KMS-11 (cell line): ENCODE measurements around the gene GRID1.

Source experiments
- H2AFZ ChIP-seq: fragments of 200-600 bp; sonication (generic); 2 replicates; pipeline ENCODE4 v1.6.1; 2016; ENCODE audit warnings: antibody characterized with exemption, mixed run types, low read depth
- H3K27ac ChIP-seq: fragments of 200-600 bp; sonication (generic); 2 replicates; pipeline ENCODE4 v1.6.1; 2016; ENCODE audit warnings: mild to moderate bottlenecking, mixed run types
- H3K27me3 ChIP-seq: fragments of 200-600 bp; sonication (generic); 2 replicates; pipeline ENCODE4 v1.6.1; 2017; ENCODE audit warnings: mild to moderate bottlenecking, low read depth, mixed run types, moderate library complexity; ENCODE audit not compliant: insufficient read depth
- H3K36me3 ChIP-seq: fragments of 200-600 bp; sonication (generic); 2 replicates; pipeline ENCODE4 v1.6.1; 2017; ENCODE audit warnings: mild to moderate bottlenecking, mixed run types; ENCODE audit not compliant: insufficient read depth
- H3K4me1 ChIP-seq: fragments of 200-600 bp; sonication (generic); 2 replicates; pipeline ENCODE4 v1.6.1; 2016; ENCODE audit warnings: mild to moderate bottlenecking, low read depth, mixed run types; ENCODE audit not compliant: poor library complexity, severe bottlenecking
- H3K4me2 ChIP-seq: fragments of 200-600 bp; sonication (generic); 2 replicates; pipeline ENCODE4 v1.7.0; 2016; ENCODE audit warnings: mild to moderate bottlenecking, mixed run types
- H3K4me3 ChIP-seq: fragments of 200-600 bp; sonication (generic); IDR thresholded peaks from 2 replicates; pipeline ENCODE4 v1.6.1; 2017; ENCODE audit warnings: low read depth, low read length, mixed read lengths; ENCODE audit not compliant: insufficient read depth
- H3K79me2 ChIP-seq: fragments of 200-600 bp; sonication (generic); 2 replicates; pipeline ENCODE4 v1.6.1; 2016; ENCODE audit warnings: low read depth, mixed run types; ENCODE audit not compliant: insufficient read depth
- H3K9ac ChIP-seq: fragments of 200-600 bp; sonication (generic); 2 replicates; pipeline ENCODE4 v1.6.1; 2016; ENCODE audit warnings: mild to moderate bottlenecking, mixed run types
- H4K20me1 ChIP-seq: fragments of 200-600 bp; sonication (generic); 2 replicates; pipeline ENCODE4 v1.6.1; 2016; ENCODE audit warnings: mild to moderate bottlenecking, mixed run types; ENCODE audit not compliant: insufficient read depth
- CTCF ChIP-seq: fragments of 200-600 bp; sonication (generic); conservative IDR thresholded peaks from 2 replicates; pipeline ENCODE4 v1.6.1; 2017; ENCODE audit warnings: low read depth, mild to moderate bottlenecking, antibody characterized with exemption, low read length, moderate library complexity, mixed read lengths

Gene GRID1

GRCh38 chr10:86371116-86371515 lies 4.5 kb upstream of the GRID1 start:
- Histone ChIP-seq H3K4me2 (no peak overlapping the region), H3K79me2 (no peaks in the 10 kb centered on the region), H3K9ac (no peak overlapping the region), H3K4me3 (no peak overlapping the region), H3K27me3 (no peaks in the 10 kb centered on the region), H3K4me1 (no peaks in the 10 kb centered on the region), H3K27ac (no peak overlapping the region), H2AFZ (no peak overlapping the region), H3K36me3 (no peaks in the 10 kb centered on the region), H4K20me1 (no peaks in the 10 kb centered on the region)
- no peak for TF ChIP-seq CTCF

- Histone ChIP-seq H3K36me3 (no peaks in the 10 kb centered on the region), H3K4me1 (no peaks in the 10 kb centered on the region), H2AFZ (no peak overlapping the region), H3K79me2 (no peaks in the 10 kb centered on the region), H3K4me3 (no peak overlapping the region), H3K27me3 (no peaks in the 10 kb centered on the region), H4K20me1 (no peaks in the 10 kb centered on the region), H3K9ac (no peak overlapping the region), H3K4me2 (no peak overlapping the region), H3K27ac (no peak overlapping the region)
- no peak for TF ChIP-seq CTCF
These were observed 3.5 kb upstream of the GRID1 start for GRCh38 chr10:86370006-86370585.

- Histone ChIP-seq H4K20me1 (no peaks in the 10 kb centered on the region), H3K36me3 (no peaks in the 10 kb centered on the region), H3K4me1 (no peaks in the 10 kb centered on the region), H3K4me3 (no peak overlapping the region), H3K79me2 (no peaks in the 10 kb centered on the region), H3K9ac (no peak overlapping the region), H3K4me2 (no peak overlapping the region), H2AFZ (no peak overlapping the region), H3K27me3 (no peaks in the 10 kb centered on the region), H3K27ac (no peak overlapping the region)
- no peak for TF ChIP-seq CTCF
These were observed 2.4 kb upstream of the GRID1 start for GRCh38 chr10:86368987-86369386.

- Histone ChIP-seq H4K20me1 (no peaks in the 10 kb centered on the region), H3K4me1 (no peaks in the 10 kb centered on the region), H3K27ac (no peak overlapping the region), H3K9ac (no peak overlapping the region), H3K4me3 (no peak overlapping the region), H3K36me3 (no peaks in the 10 kb centered on the region), H2AFZ (no peak overlapping the region), H3K79me2 (no peaks in the 10 kb centered on the region), H3K4me2 (no peak overlapping the region), H3K27me3 (no peaks in the 10 kb centered on the region)
- TF ChIP-seq CTCF: no peak
These were observed 1.5 kb upstream of the GRID1 start for GRCh38 chr10:86368046-86368445.
